ENCODE measurements around the gene CCDC12.

Gene CCDC12

DNA sequence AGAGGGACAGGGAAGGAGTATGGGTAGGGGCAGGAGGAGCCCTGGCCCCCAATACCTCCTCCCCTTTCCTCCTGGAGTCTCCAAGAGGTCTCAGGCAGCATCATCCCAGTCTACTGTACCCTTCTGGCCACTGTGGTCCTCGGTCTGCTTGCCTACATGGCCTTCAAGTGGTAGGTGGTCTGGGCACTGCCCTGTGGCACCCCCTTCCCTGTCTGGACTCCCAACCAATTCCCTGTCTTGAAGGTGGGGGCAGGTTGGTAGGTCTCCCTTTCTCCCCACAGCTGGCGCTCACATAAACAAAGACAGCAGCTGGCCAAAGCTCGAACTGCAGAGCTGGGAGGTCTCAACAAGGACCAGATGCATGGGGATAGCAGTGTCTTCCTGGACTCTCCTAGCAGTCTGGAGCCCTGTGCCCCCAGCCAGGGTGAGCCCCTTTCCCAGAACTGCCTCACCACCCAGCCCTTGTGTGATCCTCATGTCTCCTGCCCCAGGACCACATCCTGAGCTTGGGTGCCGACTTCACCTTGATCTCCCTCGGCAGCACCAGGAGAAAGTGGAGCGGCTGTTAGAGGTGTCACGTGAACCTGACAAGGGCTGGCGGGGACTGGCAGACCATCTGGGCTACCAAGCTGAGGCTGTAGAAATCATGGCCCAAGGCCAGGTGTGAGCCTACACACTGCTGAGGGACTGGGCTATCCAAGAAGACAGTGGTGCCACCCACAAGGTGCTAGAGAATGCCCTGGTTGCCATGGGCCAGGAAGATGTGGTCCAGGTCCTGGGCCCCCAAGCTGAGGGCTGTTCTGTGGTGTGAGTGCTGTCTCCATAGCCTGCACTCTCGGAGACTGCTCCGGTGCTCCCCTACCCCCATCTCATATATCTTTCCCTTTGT lies 36.0 kb upstream of the CCDC12 start:
- TF ChIP-seq SPI1 (IDR thresholded peaks at IDR 0.05; ENCODE audit: borderline replicate concordance, low read depth) (no peak), POLR2AphosphoS5 (IDR thresholded peaks at IDR 0.05; ENCODE audit: low read depth) (no peak), GABPA (IDR thresholded peaks at IDR 0.05; ENCODE audit: low read depth) (no peak)
- TF ChIP-seq, protein P1, sequence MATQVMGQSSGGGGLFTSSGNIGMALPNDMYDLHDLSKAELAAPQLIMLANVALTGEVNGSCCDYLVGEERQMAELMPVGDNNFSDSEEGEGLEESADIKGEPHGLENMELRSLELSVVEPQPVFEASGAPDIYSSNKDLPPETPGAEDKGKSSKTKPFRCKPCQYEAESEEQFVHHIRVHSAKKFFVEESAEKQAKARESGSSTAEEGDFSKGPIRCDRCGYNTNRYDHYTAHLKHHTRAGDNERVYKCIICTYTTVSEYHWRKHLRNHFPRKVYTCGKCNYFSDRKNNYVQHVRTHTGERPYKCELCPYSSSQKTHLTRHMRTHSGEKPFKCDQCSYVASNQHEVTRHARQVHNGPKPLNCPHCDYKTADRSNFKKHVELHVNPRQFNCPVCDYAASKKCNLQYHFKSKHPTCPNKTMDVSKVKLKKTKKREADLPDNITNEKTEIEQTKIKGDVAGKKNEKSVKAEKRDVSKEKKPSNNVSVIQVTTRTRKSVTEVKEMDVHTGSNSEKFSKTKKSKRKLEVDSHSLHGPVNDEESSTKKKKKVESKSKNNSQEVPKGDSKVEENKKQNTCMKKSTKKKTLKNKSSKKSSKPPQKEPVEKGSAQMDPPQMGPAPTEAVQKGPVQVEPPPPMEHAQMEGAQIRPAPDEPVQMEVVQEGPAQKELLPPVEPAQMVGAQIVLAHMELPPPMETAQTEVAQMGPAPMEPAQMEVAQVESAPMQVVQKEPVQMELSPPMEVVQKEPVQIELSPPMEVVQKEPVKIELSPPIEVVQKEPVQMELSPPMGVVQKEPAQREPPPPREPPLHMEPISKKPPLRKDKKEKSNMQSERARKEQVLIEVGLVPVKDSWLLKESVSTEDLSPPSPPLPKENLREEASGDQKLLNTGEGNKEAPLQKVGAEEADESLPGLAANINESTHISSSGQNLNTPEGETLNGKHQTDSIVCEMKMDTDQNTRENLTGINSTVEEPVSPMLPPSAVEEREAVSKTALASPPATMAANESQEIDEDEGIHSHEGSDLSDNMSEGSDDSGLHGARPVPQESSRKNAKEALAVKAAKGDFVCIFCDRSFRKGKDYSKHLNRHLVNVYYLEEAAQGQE (IDR thresholded peaks at IDR 0.05; ENCODE audit: insufficient replicate concordance, low read depth): no peak
- TF ChIP-seq, protein P2, sequence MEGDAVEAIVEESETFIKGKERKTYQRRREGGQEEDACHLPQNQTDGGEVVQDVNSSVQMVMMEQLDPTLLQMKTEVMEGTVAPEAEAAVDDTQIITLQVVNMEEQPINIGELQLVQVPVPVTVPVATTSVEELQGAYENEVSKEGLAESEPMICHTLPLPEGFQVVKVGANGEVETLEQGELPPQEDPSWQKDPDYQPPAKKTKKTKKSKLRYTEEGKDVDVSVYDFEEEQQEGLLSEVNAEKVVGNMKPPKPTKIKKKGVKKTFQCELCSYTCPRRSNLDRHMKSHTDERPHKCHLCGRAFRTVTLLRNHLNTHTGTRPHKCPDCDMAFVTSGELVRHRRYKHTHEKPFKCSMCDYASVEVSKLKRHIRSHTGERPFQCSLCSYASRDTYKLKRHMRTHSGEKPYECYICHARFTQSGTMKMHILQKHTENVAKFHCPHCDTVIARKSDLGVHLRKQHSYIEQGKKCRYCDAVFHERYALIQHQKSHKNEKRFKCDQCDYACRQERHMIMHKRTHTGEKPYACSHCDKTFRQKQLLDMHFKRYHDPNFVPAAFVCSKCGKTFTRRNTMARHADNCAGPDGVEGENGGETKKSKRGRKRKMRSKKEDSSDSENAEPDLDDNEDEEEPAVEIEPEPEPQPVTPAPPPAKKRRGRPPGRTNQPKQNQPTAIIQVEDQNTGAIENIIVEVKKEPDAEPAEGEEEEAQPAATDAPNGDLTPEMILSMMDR (IDR thresholded peaks at IDR 0.05; ENCODE audit: insufficient read depth, low read length): no peak
- no peaks in the 10 kb centered on the region for H3K27me3 ChIP-seq (ENCODE audit: insufficient read depth, poor library complexity, severe bottlenecking)
- no peak overlapping the region for H3K27ac ChIP-seq (replicated peaks)
- DNase-seq (ENCODE audit: low read depth in 1 of 2, low spot score in 1 of 2): no peak
- no peak overlapping the region for H3K4me3 ChIP-seq (replicated peaks; ENCODE audit: insufficient read depth, low read length)

DNA sequence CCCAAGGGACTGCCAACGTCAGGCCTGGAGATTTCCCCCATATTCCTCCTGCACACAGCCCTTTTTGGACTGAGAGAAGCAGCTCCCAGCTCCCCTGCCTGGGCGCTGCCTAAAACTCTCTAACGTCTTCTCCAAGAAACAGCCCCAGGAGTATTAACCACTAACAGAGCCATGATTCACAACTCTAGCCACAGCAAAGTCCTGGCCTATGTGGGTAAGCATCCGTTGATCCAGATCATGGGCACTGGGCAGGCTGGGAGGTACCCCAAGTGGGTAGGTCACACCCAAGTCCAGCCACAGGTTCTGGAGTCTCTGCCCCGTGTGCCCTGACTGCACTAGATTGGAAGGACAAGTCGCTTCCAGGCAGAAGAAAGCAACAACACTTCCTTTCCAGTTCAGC lies 34.8 kb upstream of the CCDC12 start:
- no peak overlapping the region for H3K27ac ChIP-seq (replicated peaks)
- TF ChIP-seq SPI1 (IDR thresholded peaks at IDR 0.05; ENCODE audit: borderline replicate concordance, low read depth) (no peak), POLR2AphosphoS5 (IDR thresholded peaks at IDR 0.05; ENCODE audit: low read depth) (no peak), GABPA (IDR thresholded peaks at IDR 0.05; ENCODE audit: low read depth) (no peak)
- TF ChIP-seq, protein P2 (IDR thresholded peaks at IDR 0.05; ENCODE audit: insufficient read depth, low read length): no peak
- TF ChIP-seq, protein P1 (IDR thresholded peaks at IDR 0.05; ENCODE audit: insufficient replicate concordance, low read depth): no peak
- H3K27me3 ChIP-seq (ENCODE audit: insufficient read depth, poor library complexity, severe bottlenecking): no peaks in the 10 kb centered on the region
- no peak for DNase-seq (ENCODE audit: low read depth in 1 of 2, low spot score in 1 of 2)
- no peak overlapping the region for H3K4me3 ChIP-seq (replicated peaks; ENCODE audit: insufficient read depth, low read length)

DNA sequence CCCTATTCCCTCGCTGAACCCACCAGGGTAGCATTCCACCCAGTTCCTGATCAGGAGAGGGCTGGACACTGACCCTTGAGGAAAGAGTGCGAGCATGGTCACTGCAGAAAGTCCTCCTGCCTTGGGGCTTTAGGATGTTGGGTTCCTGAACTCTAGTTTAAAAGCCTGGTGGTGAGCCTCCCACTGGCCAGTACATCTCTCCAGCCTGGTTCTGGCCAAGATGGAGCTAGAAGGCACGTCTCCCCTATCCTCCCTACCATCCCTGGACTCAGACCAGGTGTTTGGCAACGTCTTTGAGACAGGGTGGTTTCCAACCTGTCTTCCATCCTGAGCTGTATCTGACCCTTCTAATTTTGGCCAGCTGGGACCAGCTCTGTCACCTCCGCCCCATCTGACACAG lies 34.4 kb upstream of the CCDC12 start:
- Histone ChIP-seq H3K27me3 (ENCODE audit: insufficient read depth, poor library complexity, severe bottlenecking) (no peaks in the 10 kb centered on the region), H3K4me3 (replicated peaks; ENCODE audit: insufficient read depth, low read length) (no peak overlapping the region), H3K27ac (replicated peaks) (no peak overlapping the region)
- DNase-seq (ENCODE audit: low read depth in 1 of 2, low spot score in 1 of 2): no peak
- no peak for TF ChIP-seq GABPA (IDR thresholded peaks at IDR 0.05; ENCODE audit: low read depth)
- TF ChIP-seq POLR2AphosphoS5 (IDR thresholded peaks at IDR 0.05; ENCODE audit: low read depth): no peak
- TF ChIP-seq, protein P2 (IDR thresholded peaks at IDR 0.05; ENCODE audit: insufficient read depth, low read length): no peak
- TF ChIP-seq, protein P1 (IDR thresholded peaks at IDR 0.05; ENCODE audit: insufficient replicate concordance, low read depth): no peak
- TF ChIP-seq SPI1 (IDR thresholded peaks at IDR 0.05; ENCODE audit: borderline replicate concordance, low read depth): no peak

Data from HL-60 (cell line).